Stomach (tissue), 9 donors: Measurements from ENCODE around the gene OR10C1. TPM values are rescaled to one million over a fixed set of nuclear protein-coding genes. Genes with fewer than 3 reads are reported as not detected.

Experiments used
- DNase-seq, 2 donors: peaks; one replicate each; pipeline versions ENCODE4 v3.0.0 to v3.0.0-alpha.2; 2013 to 2019
- H3K27ac ChIP-seq, 5 donors: fragments of 200-600 bp in 4 of 5; sonication (generic) in 4 of 5; one replicate each; pipeline ENCODE4 v1.5.1; 2013 to 2019; ENCODE audit warnings: mild to moderate bottlenecking in 1 of 5, moderate library complexity in 1 of 5
- H3K27me3 ChIP-seq, 3 donors: fragments of 200-600 bp; sonication (generic); one replicate each; pipeline ENCODE4 v1.5.1; 2017 to 2019; ENCODE audit warnings: mixed run types in 1 of 3
- H3K36me3 ChIP-seq, 4 donors: fragments of 200-600 bp; sonication (generic); 1 replicate in 3 of 4; 2 replicates in 1 of 4; pipeline ENCODE4 v1.5.1; 2016 to 2019
- H3K4me1 ChIP-seq, 4 donors: fragments of 200-600 bp; sonication (generic); one replicate each; pipeline ENCODE4 v1.5.1; 2016 to 2019
- H3K4me3 ChIP-seq, 4 donors: fragments of 200-600 bp; sonication (generic) in 3 of 4; one replicate each; pipeline ENCODE4 v1.5.1; 2016 to 2019; ENCODE audit warnings: mild to moderate bottlenecking in 1 of 4
- H3K9me3 ChIP-seq, 4 donors: fragments of 200-600 bp; sonication (generic); one replicate each; pipeline ENCODE4 v1.5.1; 2016 to 2019
- CTCF ChIP-seq, 7 experiments: fragments of 450-650 bp in 4 of 7; fragments of 200-600 bp in 3 of 7; sonication (generic) in 3 of 7; IDR thresholded peaks; one replicate each; pipeline ENCODE4 v1.5.1; 2016 to 2019; ENCODE audit warnings: antibody characterized with exemption in 7 of 7, control low read depth in 2 of 7, mild to moderate bottlenecking in 1 of 7
- EP300 ChIP-seq: sonication (generic); formaldehyde crosslinking; IDR thresholded peaks from one replicate; pipeline ENCODE4 v1.6.1; 2017; ENCODE audit warnings: antibody characterized with exemption
- POLR2A ChIP-seq, 4 donors: fragments of 450-650 bp; IDR thresholded peaks; one replicate each; pipeline ENCODE4 v1.6.1; 2016; ENCODE audit warnings: antibody characterized with exemption in 4 of 4, control low read depth in 2 of 4, mild to moderate bottlenecking in 1 of 4, moderate library complexity in 1 of 4
- POLR2AphosphoS5 ChIP-seq, 3 donors: sonication (generic); formaldehyde crosslinking; IDR thresholded peaks; one replicate each; pipeline ENCODE4 v1.6.1; 2016; ENCODE audit warnings: antibody characterized with exemption in 3 of 3
- WGBS, 5 donors: extraction: QIAGEN DNeasy Blood & Tissue Kit in 3 of 5; methylation state at CpG; one replicate each; pipeline versions ENCODE4 v1.1.5 to v1.1.7; 2013 to 2018; 5-methylcytosine and 5-hydroxymethylcytosine counted together
- intact Hi-C: fragments of 100-400 bp; cut with DNase I; formaldehyde crosslinking; loops from one replicate; pipeline ENCODE4 v1.15.1; 2023; ENCODE audit warnings: low total_unique reads
- polyA plus RNA-seq, 3 donors: library from polyadenylated mRNA; stranded (reverse); fragments of 200-250 nt; gene quantifications; one replicate each; pipeline ENCODE4 v1.2.3, GENCODE V29; 2013
- total RNA-seq, 5 donors: library from RNA; depleted of rRNA; stranded (reverse); fragments of >200 nt; gene quantifications; one replicate each; pipeline versions ENCODE4 v1.1.0 to v1.2.3, GENCODE V29; 2014 to 2016
- donor health status: healthy with polysubstance abuse.
- donor health status: Bipolar disorder and iron deficiency.
- donor health status: healthy.

OR10C1 gene
- total and polyA plus RNA-seq, 8 donors, result not detected

GRCh38 chr6:29465279-29465678 is 26.2 kb downstream of the OR10C1 start:
- no peaks in the 10 kb centered on the region for H3K9me3 ChIP-seq
- intact Hi-C loops, result no loop called here
- no peak overlapping the region for H3K27ac ChIP-seq
- peaks cover 0 to 3% (median 0%) of the 10 kb centered on the region in 3 donors for H3K27me3 ChIP-seq
- H3K4me3 ChIP-seq, result no peak overlapping the region
- H3K36me3 ChIP-seq, result no peaks in the 10 kb centered on the region
- WGBS, 5 donors, result 58 to 69% (median 66%) methylated on average over 2 of the region's 2 CpGs
- DNase-seq, result no peak
- H3K4me1 ChIP-seq, result no peaks in the 10 kb centered on the region
- no peak for TF ChIP-seq POLR2AphosphoS5 (IDR thresholded peaks at IDR 0.05)
- no peak for TF ChIP-seq POLR2A (IDR thresholded peaks at IDR 0.05)
- TF ChIP-seq CTCF (IDR thresholded peaks at IDR 0.05), result no peak
- TF ChIP-seq EP300, result no peak

DNA sequence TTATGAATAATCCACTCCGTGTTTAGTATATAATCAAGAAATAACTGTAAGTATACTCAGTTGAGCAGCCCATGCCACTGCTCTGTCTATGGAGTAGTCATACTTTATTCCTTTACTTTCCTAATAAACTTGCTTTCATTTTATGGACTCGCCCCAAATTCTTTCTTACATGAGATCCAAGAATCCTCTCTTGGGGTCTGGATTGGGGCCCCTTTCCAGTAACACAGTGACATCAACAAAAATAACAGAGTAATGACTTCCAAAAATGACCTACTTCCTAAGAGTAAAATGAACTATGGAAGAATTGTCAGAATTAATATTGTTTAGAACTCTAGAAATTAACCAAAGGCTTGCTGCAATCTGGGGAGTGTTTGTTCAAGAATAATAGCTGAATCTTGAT is 26.7 kb downstream of the OR10C1 start:
- Histone ChIP-seq H3K4me3 (no peak overlapping the region), H3K27ac (no peak overlapping the region), H3K36me3 (no peaks in the 10 kb centered on the region), H3K4me1 (no peaks in the 10 kb centered on the region), H3K9me3 (no peaks in the 10 kb centered on the region), H3K27me3 (peaks cover 0 to 3% (median 0%) of the 10 kb centered on the region in 3 donors)
- DNase-seq, result no peak
- TF ChIP-seq POLR2A (IDR thresholded peaks at IDR 0.05), result no peak
- no peak for TF ChIP-seq CTCF (IDR thresholded peaks at IDR 0.05)
- no peak for TF ChIP-seq EP300
- TF ChIP-seq POLR2AphosphoS5 (IDR thresholded peaks at IDR 0.05), result no peak
- intact Hi-C loops, result no loop called here
- WGBS, 5 donors, result 84 to 90% (median 87%) methylated on average over 2 of the region's 2 CpGs

- no peak for DNase-seq
- TF ChIP-seq POLR2A (IDR thresholded peaks at IDR 0.05) (no peak), EP300 (no peak), CTCF (IDR thresholded peaks at IDR 0.05) (no peak), POLR2AphosphoS5 (IDR thresholded peaks at IDR 0.05) (no peak)
- Histone ChIP-seq H3K27ac (no peak overlapping the region), H3K9me3 (no peaks in the 10 kb centered on the region), H3K36me3 (no peaks in the 10 kb centered on the region), H3K27me3 (peaks cover 0 to 3% (median 0%) of the 10 kb centered on the region in 3 donors), H3K4me3 (no peak overlapping the region), H3K4me1 (no peaks in the 10 kb centered on the region)
- 54 to 58% (median 56%) methylated on average over 6 of the region's 6 CpGs for WGBS, 5 donors
- intact Hi-C loops, result no loop called here
These were observed 27.1 kb downstream of the OR10C1 start for GRCh38 chr6:29466241-29466640.

GRCh38 chr6:29474996-29475395 is 35.9 kb downstream of the OR10C1 start:
- WGBS, 5 donors, result 55 to 87% (median 76%) methylated on average over 2 of the region's 2 CpGs
- no peaks in the 10 kb centered on the region for H3K4me1 ChIP-seq
- intact Hi-C loops, result no loop called here

More at GRCh38 chr6:29474996-29475395, 35.9 kb downstream of the OR10C1 start:
- H3K27ac ChIP-seq, result no peak overlapping the region
- TF ChIP-seq EP300 (no peak), POLR2AphosphoS5 (IDR thresholded peaks at IDR 0.05) (no peak), CTCF (IDR thresholded peaks at IDR 0.05) (no peak), POLR2A (IDR thresholded peaks at IDR 0.05) (no peak)
- no peaks in the 10 kb centered on the region for H3K36me3 ChIP-seq
- H3K9me3 ChIP-seq, result peaks cover 0 to 3% (median 0%) of the 10 kb centered on the region in 4 donors
- H3K4me3 ChIP-seq, result no peak overlapping the region
- H3K27me3 ChIP-seq, result no peaks in the 10 kb centered on the region
- DNase-seq, result no peak
